Loucy (cell line): ENCODE results near the gene PRKN.

ENCODE experiments used
- H2AFZ ChIP-seq: fragments of 200-600 bp; sonication (generic); 2 replicates; pipeline ENCODE4 v1.6.0; 2016; ENCODE audit warnings: antibody characterized with exemption, mild to moderate bottlenecking, low read length, moderate library complexity
- H3F3A ChIP-seq: fragments of 200-600 bp; 2 replicates; pipeline ENCODE4 v1.6.0; 2016; ENCODE audit warnings: antibody characterized with exemption, low read depth, mild to moderate bottlenecking
- H3K27me3 ChIP-seq: fragments of 200-600 bp; sonication (generic); 2 replicates; pipeline ENCODE4 v1.6.1; 2014; ENCODE audit warnings: low read length, mild to moderate bottlenecking; ENCODE audit not compliant: insufficient read depth, poor library complexity, severe bottlenecking
- H3K36me3 ChIP-seq: fragments of 200-600 bp; sonication (generic); 2 replicates; pipeline ENCODE4 v1.6.1; 2016; ENCODE audit warnings: low read length; ENCODE audit not compliant: insufficient read depth
- H3K4me1 ChIP-seq: fragments of 200-600 bp; sonication (generic); 2 replicates; pipeline ENCODE4 v1.5.1; 2014; ENCODE audit warnings: low read length, mild to moderate bottlenecking; ENCODE audit not compliant: insufficient read depth, poor library complexity, severe bottlenecking
- H3K4me2 ChIP-seq: fragments of 200-600 bp; sonication (generic); 2 replicates; pipeline ENCODE4 v1.6.0; 2014; ENCODE audit warnings: antibody characterized with exemption, low read length, low read depth, mild to moderate bottlenecking; ENCODE audit not compliant: poor library complexity, severe bottlenecking
- H3K4me3 ChIP-seq: fragments of 200-600 bp; sonication (generic); 2 replicates; pipeline ENCODE4 v1.5.1; 2014; ENCODE audit warnings: low read length, mild to moderate bottlenecking, mixed read lengths; ENCODE audit not compliant: poor library complexity, severe bottlenecking
- H3K79me2 ChIP-seq: fragments of 200-600 bp; sonication (generic); 2 replicates; pipeline ENCODE4 v1.6.1; 2014; ENCODE audit warnings: low read length; ENCODE audit not compliant: insufficient read depth
- H3K9ac ChIP-seq: fragments of 200-600 bp; sonication (generic); 2 replicates; pipeline ENCODE4 v1.6.0; 2014; ENCODE audit warnings: mild to moderate bottlenecking, low read depth, low read length, moderate library complexity; ENCODE audit not compliant: poor library complexity, severe bottlenecking
- H3K9me2 ChIP-seq: fragments of 200-600 bp; sonication (generic); replicated peaks from 2 replicates; pipeline ENCODE4 v1.6.1; 2016; ENCODE audit warnings: low read depth, low read length, mixed read lengths
- H3K9me3 ChIP-seq: fragments of 200-600 bp; sonication (generic); 2 replicates; pipeline ENCODE4 v1.6.1; 2014; ENCODE audit warnings: mild to moderate bottlenecking, antibody characterized with exemption, low read length, low read depth; ENCODE audit not compliant: insufficient read depth
- H4K20me1 ChIP-seq: fragments of 200-600 bp; sonication (generic); 2 replicates; pipeline ENCODE4 v1.6.0; 2014; ENCODE audit warnings: antibody characterized with exemption, low read length, mild to moderate bottlenecking; ENCODE audit not compliant: insufficient read depth, poor library complexity, severe bottlenecking
- EZH2phosphoT487 ChIP-seq: fragments of 200-600 bp; IDR thresholded peaks from 2 replicates; pipeline ENCODE4 v1.6.1; 2018; ENCODE audit warnings: antibody characterized with exemption, mild to moderate bottlenecking, moderate library complexity, borderline replicate concordance
- TF ChIP-seq, protein P1 (sequence below): fragments of 200-600 bp; sonication (generic); conservative IDR thresholded peaks from 2 replicates; pipeline ENCODE4 v1.5.1; 2014; ENCODE audit warnings: mild to moderate bottlenecking, antibody characterized with exemption, low read length

Gene PRKN

GRCh38 chr6:161676586-161676985 lies 1051.0 kb downstream of the PRKN start:
- H3K9ac ChIP-seq = no peak overlapping the region
- no peaks in the 10 kb centered on the region for H3K9me3 ChIP-seq
- no peaks in the 10 kb centered on the region for H3F3A ChIP-seq
- H3K79me2 ChIP-seq = no peaks in the 10 kb centered on the region
- H3K4me3 ChIP-seq = no peak overlapping the region
- no peaks in the 10 kb centered on the region for H3K27me3 ChIP-seq
- no peak overlapping the region for H2AFZ ChIP-seq
- H3K9me2 ChIP-seq = no peaks in the 10 kb centered on the region
- H3K4me2 ChIP-seq = no peak overlapping the region
- H4K20me1 ChIP-seq = no peaks in the 10 kb centered on the region
- H3K4me1 ChIP-seq = no peaks in the 10 kb centered on the region
- no peak for TF ChIP-seq EZH2phosphoT487
- TF ChIP-seq, protein P1, sequence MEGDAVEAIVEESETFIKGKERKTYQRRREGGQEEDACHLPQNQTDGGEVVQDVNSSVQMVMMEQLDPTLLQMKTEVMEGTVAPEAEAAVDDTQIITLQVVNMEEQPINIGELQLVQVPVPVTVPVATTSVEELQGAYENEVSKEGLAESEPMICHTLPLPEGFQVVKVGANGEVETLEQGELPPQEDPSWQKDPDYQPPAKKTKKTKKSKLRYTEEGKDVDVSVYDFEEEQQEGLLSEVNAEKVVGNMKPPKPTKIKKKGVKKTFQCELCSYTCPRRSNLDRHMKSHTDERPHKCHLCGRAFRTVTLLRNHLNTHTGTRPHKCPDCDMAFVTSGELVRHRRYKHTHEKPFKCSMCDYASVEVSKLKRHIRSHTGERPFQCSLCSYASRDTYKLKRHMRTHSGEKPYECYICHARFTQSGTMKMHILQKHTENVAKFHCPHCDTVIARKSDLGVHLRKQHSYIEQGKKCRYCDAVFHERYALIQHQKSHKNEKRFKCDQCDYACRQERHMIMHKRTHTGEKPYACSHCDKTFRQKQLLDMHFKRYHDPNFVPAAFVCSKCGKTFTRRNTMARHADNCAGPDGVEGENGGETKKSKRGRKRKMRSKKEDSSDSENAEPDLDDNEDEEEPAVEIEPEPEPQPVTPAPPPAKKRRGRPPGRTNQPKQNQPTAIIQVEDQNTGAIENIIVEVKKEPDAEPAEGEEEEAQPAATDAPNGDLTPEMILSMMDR = no peak
- no peaks in the 10 kb centered on the region for H3K36me3 ChIP-seq

DNA sequence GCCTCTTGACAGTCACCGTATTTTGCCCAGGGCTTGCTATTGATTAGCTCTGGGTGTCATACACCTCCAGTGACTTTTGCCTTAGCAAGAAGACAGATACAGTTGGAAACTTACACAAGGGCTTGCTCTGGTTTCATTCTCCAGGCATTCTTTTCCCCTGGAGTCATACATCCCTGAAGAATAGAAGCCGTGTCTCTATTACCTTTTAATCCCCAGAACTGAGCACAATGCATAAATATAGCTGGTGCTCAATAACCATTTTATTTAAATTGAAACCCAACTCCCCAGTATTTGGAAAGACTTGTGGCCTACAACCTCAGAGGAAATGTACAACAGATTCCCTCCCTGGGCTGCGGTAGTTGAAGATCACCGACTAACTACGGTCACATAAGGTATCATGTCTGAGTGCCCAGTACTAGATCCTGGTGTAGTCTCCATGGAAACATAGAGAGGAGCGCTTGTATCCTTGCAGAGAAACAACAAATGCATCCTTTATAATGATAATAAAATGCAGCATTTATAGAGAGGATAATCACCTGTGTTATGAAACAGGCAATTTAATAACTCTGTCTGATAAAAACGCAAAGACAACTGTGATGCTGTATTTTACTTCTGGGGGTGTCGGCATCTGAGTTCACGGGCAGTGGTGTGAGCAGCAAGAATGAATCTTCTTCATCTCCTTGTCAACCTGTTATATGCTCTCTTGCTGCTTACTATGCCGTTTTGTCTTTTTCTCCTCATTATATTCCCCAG lies 1052.5 kb downstream of the PRKN start:
- Histone ChIP-seq H3F3A (no peaks in the 10 kb centered on the region), H3K36me3 (no peaks in the 10 kb centered on the region), H3K79me2 (no peaks in the 10 kb centered on the region), H3K9ac (no peak overlapping the region), H4K20me1 (no peaks in the 10 kb centered on the region), H2AFZ (no peak overlapping the region), H3K27me3 (no peaks in the 10 kb centered on the region), H3K4me1 (no peaks in the 10 kb centered on the region), H3K9me2 (no peaks in the 10 kb centered on the region), H3K4me3 (no peak overlapping the region), H3K9me3 (0 out of 2 replicates have a peak, but pooled peaks cover 2% of the 10 kb centered on the region), H3K4me2 (no peak overlapping the region)
- no peak for TF ChIP-seq EZH2phosphoT487
- TF ChIP-seq, protein P1 = no peak

DNA sequence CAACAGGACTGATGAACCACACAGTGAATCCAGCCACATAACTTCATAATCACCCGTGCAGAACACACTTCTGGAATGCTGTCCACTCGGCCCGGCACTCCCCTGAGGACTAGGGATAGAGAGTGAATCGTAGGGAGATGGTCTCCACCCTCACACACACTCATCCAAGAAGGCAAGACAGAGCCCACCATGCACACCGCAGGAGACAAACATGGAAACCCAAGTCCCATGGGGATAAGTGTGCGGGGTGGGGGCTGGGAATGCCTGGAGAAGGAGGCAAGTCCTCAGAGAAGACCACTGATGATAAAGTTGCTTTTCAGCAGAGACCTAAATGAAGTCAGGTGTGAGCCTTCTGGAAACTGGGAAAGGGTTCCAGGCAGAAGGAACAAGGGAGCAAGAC lies 1054.5 kb downstream of the PRKN start:
- no peaks in the 10 kb centered on the region for H3K9me2 ChIP-seq
- H2AFZ ChIP-seq = no peak overlapping the region
- H3F3A ChIP-seq = no peaks in the 10 kb centered on the region
- TF ChIP-seq, protein P1 = no peak
- no peak for TF ChIP-seq EZH2phosphoT487
- H3K36me3 ChIP-seq = no peaks in the 10 kb centered on the region
- H3K9me3 ChIP-seq = 0 out of 2 replicates have a peak, but pooled peaks cover 4% of the 10 kb centered on the region
- no peak overlapping the region for H3K4me3 ChIP-seq
- no peaks in the 10 kb centered on the region for H4K20me1 ChIP-seq
- H3K79me2 ChIP-seq = no peaks in the 10 kb centered on the region
- H3K4me1 ChIP-seq = no peaks in the 10 kb centered on the region
- no peaks in the 10 kb centered on the region for H3K27me3 ChIP-seq
- no peak overlapping the region for H3K9ac ChIP-seq
- H3K4me2 ChIP-seq = no peak overlapping the region
